GM12892 (cell line): Measurements from ENCODE around the gene SPECC1.

Experiments used
- DNase-seq: peaks from one replicate; pipeline ENCODE4 v3.0.0; 2011; ENCODE audit not compliant: insufficient read length
- FAIRE-seq: peaks from 2 replicates; lab custom pipeline; 2011; peaks lifted over from hg19 to GRCh38; lab: Jason Lieb, UNC
- POLR2A ChIP-seq: IDR thresholded peaks from 2 replicates; pipeline ENCODE4 v1.6.1; 2011; ENCODE audit warnings: low read depth, low read length, control low read depth
- POLR2AphosphoS5 ChIP-seq: IDR thresholded peaks from 2 replicates; pipeline ENCODE4 v1.6.1; 2011; ENCODE audit warnings: low read depth, low read length, control low read depth
- TAF1 ChIP-seq: IDR thresholded peaks from 2 replicates; pipeline ENCODE4 v1.6.1; 2011; ENCODE audit warnings: low read depth, mild to moderate bottlenecking, control low read depth, low read length, borderline replicate concordance

Gene SPECC1

DNA sequence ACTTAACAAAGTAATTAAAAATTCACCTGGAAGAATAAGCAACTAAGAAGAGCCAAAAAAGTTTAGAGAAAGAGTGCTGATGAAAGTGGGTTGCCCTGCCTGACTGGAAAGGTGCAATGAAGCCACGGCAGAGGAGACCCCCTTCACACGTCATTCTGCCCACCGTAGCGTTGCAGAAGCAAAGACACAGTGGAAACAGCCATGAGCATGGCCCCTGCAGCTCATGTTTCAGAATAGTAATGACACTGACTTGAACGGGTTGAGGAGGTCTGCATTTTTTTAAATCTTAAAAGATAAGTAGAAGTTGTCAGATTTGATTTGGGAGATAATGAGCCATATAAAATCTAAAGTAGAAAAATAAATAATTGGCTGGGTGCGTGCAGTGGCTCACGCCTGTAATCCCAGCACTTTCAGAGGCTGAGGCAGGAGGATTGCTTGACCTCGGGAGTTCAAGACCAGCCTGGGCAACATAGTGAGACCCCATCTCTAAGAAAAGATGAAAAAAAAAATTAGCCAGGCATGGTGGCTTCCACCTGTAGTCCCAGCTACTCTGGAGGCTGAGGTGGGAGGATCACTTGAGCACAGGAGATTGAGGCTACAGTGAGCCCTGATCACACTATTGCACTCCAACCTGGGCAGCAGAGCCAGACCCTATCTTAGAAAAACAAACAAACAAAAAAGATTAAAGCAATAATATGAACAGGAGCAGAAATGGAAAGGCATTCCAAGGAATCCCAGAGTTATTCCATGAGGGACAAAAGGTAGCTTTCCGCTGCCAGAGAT, 273.6 kb downstream of the SPECC1 start:
- no peak for TF ChIP-seq TAF1
- no peak for TF ChIP-seq POLR2A
- no peak for TF ChIP-seq POLR2AphosphoS5
- DNase-seq (no peak), FAIRE-seq (no peak)

DNA sequence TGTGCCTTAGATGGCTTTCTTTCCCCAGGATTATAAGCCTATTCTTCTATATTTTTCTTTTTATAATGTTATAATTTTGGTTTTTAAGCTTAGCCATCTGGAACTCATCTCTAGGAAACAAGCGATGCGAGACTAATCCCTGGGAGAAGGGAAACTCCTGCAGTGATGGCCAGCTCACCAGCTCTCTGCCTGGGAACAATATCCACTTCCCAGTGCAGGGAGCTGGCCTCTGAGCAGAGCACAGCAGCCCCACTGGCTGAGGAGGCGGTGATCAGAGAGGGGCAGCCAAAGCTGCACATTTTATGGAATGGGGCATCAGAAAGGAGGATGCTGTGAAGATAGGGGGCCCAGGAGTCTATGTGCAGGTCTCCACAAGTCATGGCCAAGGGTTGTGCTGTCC, 274.9 kb downstream of the SPECC1 start:
- DNase-seq (no peak), FAIRE-seq (no peak)
- no peak for TF ChIP-seq POLR2AphosphoS5
- no peak for TF ChIP-seq POLR2A
- no peak for TF ChIP-seq TAF1

DNA sequence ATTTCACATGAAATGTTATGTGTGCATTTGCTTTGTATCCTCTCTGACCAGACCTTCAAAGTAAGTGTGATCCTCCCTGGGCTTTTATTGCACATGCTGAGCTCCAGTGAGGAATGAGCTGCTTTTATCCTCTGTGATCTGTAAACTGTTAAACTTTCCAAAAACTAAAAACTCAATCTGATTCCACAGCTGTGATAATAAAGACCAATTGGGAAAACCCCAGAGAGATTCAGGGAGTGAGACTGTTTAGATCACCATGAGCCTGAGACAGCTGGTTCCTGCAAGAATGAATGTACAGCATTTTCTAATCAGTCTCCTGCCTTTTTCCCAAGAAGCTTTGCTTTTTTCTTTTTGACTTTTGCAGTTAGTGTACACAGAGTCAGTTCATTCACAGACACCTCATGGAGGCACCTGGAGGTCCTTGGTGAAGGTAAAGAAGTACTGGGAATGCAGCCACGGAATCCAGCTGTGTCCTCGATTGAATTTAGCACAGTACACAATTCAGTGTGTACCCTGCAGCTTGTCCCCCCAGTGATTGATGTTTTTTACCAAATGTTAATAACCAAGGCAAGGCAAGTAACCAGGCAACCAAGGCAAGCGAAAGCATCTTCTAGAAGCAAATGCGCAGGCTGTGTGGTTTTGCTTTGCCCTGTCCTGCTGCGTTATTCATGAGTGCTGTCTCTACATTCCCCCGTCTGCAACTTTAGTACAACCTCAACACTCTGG, 275.6 kb downstream of the SPECC1 start:
- TF ChIP-seq TAF1 (no peak), POLR2AphosphoS5 (no peak), POLR2A (no peak)
- FAIRE-seq (no peak), DNase-seq (no peak)

DNA sequence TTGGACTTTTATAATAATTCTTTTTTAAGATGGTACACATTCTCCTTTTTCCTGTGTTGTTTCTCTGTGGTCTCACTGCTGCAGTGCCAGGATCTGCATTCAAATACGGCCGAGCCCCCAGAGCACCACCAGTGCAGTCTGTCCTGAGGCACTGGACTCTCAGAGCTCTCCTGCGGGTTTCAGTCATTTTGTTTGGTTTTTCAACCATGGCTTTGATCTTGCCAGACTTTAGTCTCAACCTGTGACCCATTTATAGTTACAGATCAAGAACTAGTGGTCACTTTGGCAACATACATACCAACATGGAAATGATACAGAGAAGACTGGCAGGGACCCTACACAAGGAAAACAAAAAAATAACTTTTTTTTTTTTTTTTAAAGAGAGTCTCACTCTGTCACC, 280.8 kb downstream of the SPECC1 start:
- DNase-seq, result no peak
- TF ChIP-seq TAF1 (no peak), POLR2A (no peak), POLR2AphosphoS5 (no peak)
- FAIRE-seq, result no peak

DNA sequence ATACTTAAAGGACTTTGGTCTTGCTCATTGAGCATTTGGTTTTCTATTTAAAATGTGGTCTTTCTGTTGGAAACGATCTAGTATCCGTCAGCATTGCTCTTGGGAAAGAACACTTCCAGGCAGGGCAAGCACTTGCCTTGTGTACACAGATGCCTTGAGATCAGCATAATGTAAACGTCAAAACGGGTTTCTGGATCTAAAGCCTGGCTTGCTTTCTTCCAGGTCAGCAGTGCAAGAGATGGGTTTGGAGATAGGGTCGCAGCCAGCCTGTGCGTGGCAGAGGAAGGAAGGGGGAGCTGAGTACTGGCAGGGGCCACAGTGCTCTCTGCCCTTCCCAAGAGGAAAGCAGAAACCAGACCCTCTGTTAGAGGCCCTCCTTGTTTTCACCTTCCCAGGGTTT, 282.7 kb downstream of the SPECC1 start:
- TF ChIP-seq POLR2A (no peak), TAF1 (no peak), POLR2AphosphoS5 (no peak)
- DNase-seq (no peak), FAIRE-seq (no peak)

DNA sequence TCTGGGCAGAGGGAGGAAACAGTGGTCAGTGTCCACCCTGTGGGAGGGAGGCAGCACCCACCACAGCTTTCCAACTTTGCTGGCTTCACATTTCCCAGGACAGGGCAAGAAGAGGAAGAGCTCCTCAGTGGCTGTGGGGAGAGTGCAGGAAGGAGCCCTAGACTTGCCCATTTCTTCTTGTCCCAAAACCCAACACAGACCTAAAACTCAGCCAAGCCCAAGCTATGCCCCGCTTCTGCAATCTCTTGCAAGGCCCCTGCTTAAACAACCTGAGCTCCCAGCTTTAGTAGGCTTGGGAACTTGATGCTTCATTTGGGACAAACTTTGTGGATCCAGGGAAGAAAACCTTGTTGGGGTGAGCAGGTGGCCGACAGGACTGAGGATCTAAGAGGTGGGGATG, 284.3 kb downstream of the SPECC1 start:
- DNase-seq, result no peak
- FAIRE-seq, result no peak
- no peak for TF ChIP-seq POLR2AphosphoS5
- no peak for TF ChIP-seq TAF1
- no peak for TF ChIP-seq POLR2A

DNA sequence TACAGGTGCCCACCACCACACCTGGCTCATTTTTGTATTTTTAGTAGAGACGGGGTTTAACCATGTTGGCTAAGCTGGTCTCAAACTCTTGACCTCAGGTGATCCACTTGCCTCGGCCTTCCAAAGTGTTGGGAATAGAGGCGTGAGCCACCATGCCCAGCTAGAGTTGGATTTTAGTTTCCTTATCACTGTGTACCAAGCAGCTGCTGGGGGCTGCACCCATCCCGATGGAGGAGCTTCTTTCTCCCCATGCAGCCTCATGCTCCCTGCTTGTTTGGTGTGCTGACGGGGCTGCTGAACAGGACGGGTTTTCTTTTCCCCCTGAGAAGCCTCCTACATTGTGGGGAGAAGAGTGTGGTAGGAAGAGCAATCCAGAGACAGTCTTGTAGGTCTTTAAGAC, 285.0 kb downstream of the SPECC1 start:
- FAIRE-seq, result no peak
- no peak for TF ChIP-seq POLR2A
- no peak for TF ChIP-seq TAF1
- no peak for TF ChIP-seq POLR2AphosphoS5
- DNase-seq, result no peak

DNA sequence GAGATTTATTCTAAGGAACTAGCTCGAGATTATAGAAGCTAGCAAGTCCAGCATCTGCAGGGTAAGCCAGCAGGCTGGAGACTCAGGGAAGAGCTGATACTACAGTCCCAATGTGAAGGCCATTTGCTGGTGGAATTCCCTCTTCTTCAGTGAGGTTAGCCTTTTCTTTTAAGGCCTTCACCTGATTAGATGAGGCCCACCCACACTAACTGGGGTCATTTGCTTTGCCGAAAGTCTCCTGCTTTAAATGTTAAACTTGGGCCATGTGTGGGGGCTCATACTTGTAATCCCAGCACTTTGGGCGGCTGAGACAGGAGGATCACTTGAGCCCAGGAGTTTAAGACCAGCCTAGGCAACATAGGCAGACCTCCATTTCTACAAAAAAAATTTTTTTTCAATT, 289.9 kb downstream of the SPECC1 start:
- TF ChIP-seq POLR2A (no peak), POLR2AphosphoS5 (no peak), TAF1 (no peak)
- DNase-seq (no peak), FAIRE-seq (no peak)

DNA sequence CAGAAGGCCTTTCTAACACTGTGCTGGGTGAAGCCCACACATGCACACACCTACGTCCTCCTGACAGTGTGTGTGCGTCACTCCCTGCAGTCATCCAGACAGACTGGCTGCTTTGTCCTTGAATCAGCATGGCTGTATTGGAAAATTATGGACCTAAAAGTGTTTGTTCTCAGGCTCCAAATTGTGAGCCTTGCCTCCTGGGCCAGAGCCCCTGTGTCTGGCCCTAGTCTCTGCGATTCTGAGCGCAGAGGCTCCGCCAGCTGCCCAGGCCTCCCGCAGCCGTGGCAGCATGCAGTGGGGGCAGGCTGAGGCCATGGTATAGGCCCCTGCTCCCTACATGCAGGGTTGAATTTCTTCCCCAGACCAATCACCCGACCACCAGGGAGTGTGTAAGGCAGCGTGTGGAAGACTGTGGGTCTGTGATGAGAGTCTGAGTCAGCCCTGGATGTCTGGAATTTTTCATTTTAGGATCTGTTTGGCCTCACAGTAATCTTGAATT, 291.3 kb downstream of the SPECC1 start:
- DNase-seq (no peak), FAIRE-seq (no peak)
- TF ChIP-seq POLR2A (no peak), POLR2AphosphoS5 (no peak), TAF1 (no peak)

DNA sequence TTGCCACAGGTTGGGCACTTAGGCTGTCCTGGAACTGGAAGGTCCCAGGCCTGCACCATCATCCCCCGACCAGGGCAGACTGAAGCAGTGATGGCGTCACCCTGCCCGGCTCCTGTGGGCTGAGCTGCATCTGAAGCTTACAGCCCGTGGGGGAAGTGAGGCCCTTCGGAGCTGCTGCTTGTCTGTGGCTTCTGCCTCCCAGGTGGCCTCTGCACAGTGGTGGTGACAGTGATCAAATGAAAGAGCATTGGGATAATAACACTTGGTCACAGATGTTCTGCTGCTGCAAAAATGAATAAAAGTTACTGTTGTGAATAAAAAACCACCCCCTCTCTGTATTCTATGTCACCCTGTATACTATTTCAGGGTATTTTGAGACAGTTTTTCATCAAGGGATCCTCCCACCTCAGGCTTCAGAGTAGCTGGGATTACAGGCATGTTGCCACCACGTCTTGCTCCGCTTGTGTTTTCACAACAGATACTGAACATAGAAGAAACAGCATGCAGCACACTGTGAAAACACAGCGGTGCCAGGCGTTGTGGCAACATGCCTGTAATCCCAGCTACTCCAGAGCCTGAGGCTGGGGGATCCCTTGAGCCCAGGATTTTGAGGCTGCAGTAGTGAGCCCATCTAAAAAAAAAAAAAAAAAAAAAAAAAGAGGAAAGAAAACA, 293.2 kb downstream of the SPECC1 start:
- TF ChIP-seq POLR2A, result no peak
- no peak for TF ChIP-seq TAF1
- TF ChIP-seq POLR2AphosphoS5, result no peak
- FAIRE-seq, result no peak
- DNase-seq, result no peak

DNA sequence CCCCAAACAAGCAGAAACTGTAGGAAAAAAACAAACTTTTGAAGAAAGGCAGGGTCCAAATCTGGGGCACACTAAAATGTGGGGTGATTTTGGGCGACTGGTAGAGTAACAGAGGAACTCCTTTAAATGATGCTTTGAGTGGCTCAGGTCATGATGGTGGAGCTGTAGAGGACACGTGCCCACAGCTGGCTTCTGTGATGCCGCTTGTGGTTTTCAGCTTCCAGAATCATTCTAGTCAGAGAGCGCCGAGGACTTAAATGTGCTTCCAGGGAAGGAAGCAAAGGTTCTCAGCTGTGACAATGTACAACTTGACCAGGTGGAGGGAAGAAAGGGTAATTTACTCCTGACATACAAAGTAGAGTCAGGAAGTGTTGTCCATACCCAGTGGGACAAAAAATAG, 295.8 kb downstream of the SPECC1 start:
- no peak for FAIRE-seq
- DNase-seq, result no peak
- TF ChIP-seq POLR2A (no peak), POLR2AphosphoS5 (no peak), TAF1 (no peak)
